ENCODE measurements around the gene PMS1.
"Not testable (repeated sequence)": the region's sequence is repeated elsewhere in the genome, so short reads cannot be mapped to it uniquely, and the experiment has no call there.

The PMS1 gene

GRCh38 chr2:189866296-189866695, 82.0 kb downstream of the PMS1 start:
- no peak for DNase-seq

- no peak for DNase-seq
These were observed 84.6 kb downstream of the PMS1 start for GRCh38 chr2:189868896-189869295.

- DNase-seq, result no peak
These were observed 86.3 kb downstream of the PMS1 start for GRCh38 chr2:189870381-189871085.

GRCh38 chr2:189873696-189874095, 89.4 kb downstream of the PMS1 start:
- DNase-seq, result no peak

- DNase-seq, result no peak
These were observed 90.5 kb downstream of the PMS1 start for GRCh38 chr2:189874586-189875320.

GRCh38 chr2:189876271-189876670, 92.0 kb downstream of the PMS1 start:
- no peak for DNase-seq

- no peak for DNase-seq
These were observed 95.4 kb downstream of the PMS1 start for GRCh38 chr2:189879716-189880081.

GRCh38 chr2:189880429-189880828, 96.2 kb downstream of the PMS1 start:
- DNase-seq, result no peak

- DNase-seq, result no peak
These were observed 96.7 kb downstream of the PMS1 start for GRCh38 chr2:189880832-189881492.

- DNase-seq, result no peak
These were observed 101.1 kb downstream of the PMS1 start for GRCh38 chr2:189885368-189885767.

GRCh38 chr2:189892546-189893294, 108.5 kb downstream of the PMS1 start:
- DNase-seq, result not testable (repeated sequence)

GRCh38 chr2:189896809-189897208, 112.6 kb downstream of the PMS1 start:
- no peak for DNase-seq

GRCh38 chr2:189899101-189899500, 114.9 kb downstream of the PMS1 start:
- no peak for DNase-seq

GRCh38 chr2:189900726-189901125, 116.5 kb downstream of the PMS1 start:
- DNase-seq, result no peak

- DNase-seq, result no peak
These were observed 117.4 kb downstream of the PMS1 start for GRCh38 chr2:189901664-189902063.

- no peak for DNase-seq
These were observed 129.6 kb downstream of the PMS1 start for GRCh38 chr2:189913821-189914220.

GRCh38 chr2:189916651-189917050, 132.4 kb downstream of the PMS1 start:
- DNase-seq, result no peak

All from NCI-H2107 (cell line).